NCI-H1417 (cell line): ENCODE data around the gene SMIM26.
"Not testable (repeated sequence)": the region's sequence is repeated elsewhere in the genome, so short reads cannot be mapped to it uniquely, and the experiment has no call there.

Experiments
- DNase-seq, 3 experiments: peaks; one replicate each; lab custom pipeline; 2025; lab: John Stamatoyannopoulos, UW

Gene SMIM26

GRCh38 chr20:18566892-18567738, at the start of gene SMIM26:
Gene SMIM26, plus strand, starts transcription at chr20:18567432. Its CDS starts 47 bp downstream, at chr20:18567479.
- peak; percentile 89 to 96 (median 95) for DNase-seq

DNA sequence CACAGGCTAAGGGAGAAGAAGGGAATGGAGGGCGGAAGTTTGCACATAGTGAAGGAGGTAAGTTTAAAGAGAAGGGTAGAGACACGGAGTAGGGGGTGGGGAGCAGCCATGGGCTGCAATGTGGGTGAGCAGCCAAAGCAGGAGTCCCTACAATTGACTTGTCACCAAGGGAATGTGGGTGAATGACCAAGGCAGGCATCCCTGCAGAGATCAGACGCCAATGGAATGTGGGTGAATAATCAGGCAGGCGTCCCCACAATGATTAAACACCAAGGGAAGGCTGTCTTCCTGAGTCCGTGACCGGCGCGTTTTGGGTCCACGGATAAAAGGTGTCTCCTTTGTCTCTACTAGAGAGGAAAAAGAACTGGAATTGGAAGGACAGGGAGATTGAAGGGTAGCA, 45.2 kb upstream of the SMIM26 start:
- DNase-seq: not testable (repeated sequence)

DNA sequence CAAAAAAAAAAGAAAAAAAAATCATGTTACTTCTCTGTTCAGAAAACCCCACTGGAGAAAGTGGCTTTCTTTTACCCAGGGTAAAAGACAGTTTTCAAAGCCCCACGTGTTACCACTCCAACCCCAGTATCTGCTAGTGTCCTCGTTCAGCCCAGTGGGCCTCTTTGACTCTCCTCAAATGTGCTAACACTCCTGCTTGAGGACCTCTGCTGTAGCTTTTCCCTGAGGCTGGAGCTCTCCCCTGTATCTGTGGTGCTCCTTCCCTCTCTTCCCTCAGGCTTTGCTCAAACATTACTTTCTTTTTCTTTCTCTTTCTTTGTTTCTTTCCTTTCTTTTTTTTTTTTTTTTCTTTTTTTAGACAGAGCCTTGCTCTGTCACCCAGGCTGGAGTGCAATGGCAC, 44.2 kb upstream of the SMIM26 start:
- DNase-seq: no peak

DNA sequence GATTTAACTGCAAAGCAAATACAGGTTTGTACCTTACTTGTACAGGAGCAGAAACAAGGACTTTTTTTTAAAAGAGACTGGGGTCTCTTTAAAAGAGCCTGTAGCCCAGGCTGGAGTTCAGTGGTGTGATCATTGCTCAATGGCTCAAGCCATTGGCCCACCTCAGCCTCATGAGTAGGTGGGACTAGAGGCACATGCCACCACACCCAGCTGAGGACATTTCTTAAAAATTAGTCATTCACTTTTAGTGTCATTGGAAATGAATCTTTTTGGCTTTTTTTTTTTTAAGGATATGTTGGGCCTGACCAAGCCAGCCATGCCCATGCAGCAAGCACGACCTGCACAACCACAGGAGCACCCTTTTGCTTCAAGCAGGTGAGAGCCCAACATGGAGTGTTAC, 42.6 kb upstream of the SMIM26 start:
- DNase-seq: no peak

DNA sequence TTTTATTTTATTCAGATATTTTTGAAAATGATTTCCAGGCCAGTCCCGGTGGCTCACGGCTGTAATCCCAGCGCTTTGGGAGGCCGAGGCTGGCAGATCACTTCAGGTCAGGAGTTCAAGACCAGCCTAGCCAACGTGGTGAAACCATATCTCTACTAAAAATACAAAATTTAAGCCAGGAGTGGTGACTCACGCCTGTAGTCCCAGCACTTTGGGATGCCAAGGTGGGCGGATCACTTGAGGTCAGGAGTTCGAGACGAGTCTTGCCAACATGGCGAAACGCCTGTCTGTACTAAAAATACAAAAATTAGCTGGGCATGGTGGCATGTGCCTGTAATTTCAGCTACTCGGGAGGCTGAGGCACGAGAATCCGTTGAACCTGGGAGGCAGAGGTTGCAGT, 40.5 kb upstream of the SMIM26 start:
- not testable (repeated sequence) for DNase-seq

- DNase-seq: no peak
These were observed 39.9 kb upstream of the SMIM26 start for GRCh38 chr20:18527339-18527738.

DNA sequence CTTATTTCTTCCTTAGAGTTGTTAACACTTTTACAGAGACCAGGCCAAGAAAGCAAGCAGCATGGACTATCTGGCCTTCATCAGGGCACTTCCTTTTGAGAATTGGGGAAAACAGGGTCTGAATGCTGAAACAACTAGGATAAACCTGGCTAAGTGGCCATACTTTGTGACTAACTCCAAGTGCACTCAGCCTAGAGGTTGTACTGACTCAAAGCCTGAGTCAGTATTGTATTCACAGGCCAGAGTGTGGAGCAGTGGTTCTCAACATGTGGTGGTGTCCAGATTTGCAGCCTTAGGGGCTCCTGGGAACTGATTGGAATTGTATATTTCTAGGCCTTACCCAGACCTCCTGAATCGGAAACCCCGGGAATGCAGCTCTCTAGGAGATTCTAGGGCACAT, 39.4 kb upstream of the SMIM26 start:
- DNase-seq: no peak

GRCh38 chr20:18529041-18529440, 38.2 kb upstream of the SMIM26 start:
- no peak for DNase-seq

DNA sequence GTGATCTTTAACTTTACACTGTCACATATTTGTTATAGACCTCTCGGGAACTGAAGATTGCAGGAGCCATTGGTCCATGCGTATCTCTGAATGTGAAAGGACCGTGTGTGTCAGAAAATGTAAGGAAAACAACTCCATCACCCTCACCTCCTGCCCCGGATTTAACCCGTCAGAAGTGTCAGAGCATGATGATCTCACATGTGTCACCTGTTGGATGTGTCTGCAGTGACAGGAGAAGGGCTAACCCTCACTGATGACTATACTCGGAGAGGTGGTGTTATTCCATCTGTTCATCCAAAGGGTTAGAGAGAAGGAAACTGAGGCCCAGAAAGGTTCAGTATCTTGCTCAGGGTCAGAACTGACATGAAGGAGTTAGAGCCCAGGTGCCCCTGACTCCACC, 34.6 kb upstream of the SMIM26 start:
- DNase-seq: no peak

GRCh38 chr20:18533491-18533890, 33.7 kb upstream of the SMIM26 start:
- DNase-seq: no peak

DNA sequence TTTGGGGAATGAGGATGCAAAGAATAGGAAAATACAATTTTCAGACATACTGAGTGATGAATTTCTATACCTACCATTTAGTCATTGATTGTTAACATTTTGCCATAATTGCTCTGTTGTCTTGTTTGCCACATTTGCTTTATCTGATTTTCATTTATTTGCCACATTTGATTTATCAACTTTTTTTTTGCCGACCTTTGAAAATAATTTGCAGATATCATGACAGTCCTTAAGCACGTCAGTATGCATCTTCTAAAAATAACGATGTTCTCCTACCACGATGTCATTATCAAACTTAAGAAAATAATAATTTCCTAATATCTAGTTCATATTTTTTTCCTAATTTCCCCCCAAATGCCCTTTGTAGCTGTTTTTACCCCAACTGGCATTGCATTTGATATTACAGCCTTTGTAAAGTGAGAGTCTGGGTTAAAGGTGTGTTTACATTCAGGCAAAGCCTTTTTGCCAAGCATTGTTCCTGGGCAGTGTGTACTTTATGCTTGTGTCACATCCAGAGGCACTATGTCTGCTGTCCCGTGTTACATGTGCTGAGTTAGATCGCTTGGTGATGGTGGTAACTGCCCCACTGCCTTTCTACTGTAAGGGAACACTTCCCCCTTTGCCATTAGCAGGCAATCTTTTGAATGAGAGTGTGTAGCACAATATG, 33.1 kb upstream of the SMIM26 start:
- DNase-seq: no peak

- no peak for DNase-seq
These were observed 29.6 kb upstream of the SMIM26 start for GRCh38 chr20:18537651-18538050.

DNA sequence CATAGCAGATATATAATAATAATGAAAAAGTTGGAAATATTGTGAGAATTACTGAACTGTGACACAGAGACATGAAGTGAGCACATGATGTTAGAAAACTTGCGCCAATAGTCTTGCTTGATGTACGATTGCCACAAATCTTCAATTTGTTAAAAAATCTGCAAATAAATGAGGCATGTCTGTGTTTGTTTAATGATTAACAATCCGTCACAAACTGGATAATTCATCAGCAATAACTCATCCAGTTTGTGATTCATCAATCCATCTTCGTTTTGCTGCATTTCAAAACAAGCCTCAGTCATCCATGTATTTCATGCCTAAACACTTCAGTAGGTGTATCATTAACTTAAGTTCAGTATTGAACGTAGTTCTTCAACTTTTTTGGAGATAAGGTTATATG, 25.5 kb upstream of the SMIM26 start:
- no peak for DNase-seq

- DNase-seq: no peak
These were observed 24.0 kb upstream of the SMIM26 start for GRCh38 chr20:18543216-18543615.

- DNase-seq: peak in 2 of 3 experiments; percentile 90 to 99
These were observed 23.3 kb upstream of the SMIM26 start for GRCh38 chr20:18543932-18544331.

DNA sequence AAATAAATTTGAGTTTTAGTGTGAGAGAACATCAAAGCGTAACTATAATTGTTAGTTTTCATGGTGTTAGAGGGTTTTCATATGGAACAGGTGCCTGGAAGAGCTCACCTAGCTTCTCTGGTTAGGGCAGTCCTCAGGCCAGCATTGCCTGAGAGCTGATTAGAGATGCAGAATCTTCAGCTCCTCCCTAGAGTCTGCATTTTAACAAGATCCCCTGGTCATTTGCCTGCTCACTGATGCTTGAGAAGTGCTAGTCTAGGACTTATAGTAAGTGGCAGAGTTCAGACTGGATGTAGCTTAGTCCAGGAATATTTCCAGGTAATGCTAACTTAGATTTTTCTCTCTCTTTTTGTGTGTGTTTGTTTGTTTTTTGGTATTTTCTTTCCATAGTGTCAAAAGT, 21.7 kb upstream of the SMIM26 start:
- DNase-seq: no peak

GRCh38 chr20:18548465-18548864, 18.8 kb upstream of the SMIM26 start:
- no peak for DNase-seq

- no peak for DNase-seq
These were observed 13.5 kb upstream of the SMIM26 start for GRCh38 chr20:18553746-18554145.

DNA sequence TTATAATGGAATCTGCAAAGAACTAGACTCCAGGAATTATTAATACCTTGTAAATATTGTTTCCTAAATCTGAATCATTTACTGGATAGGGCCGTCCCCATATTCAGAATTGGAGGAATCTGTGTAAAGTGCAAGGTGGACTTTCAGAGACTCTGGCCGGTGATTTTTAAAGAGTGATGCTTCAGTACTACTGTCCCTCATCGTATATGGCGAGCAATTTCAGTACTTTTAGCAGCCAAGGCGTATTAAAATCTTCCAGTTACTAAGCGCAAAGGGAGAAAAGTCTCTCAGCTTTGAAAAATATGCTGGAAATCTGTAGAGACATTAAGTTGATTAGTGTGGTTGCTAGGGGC, 483 bp downstream of the SMIM26 start:
- DNase-seq: no peak

GRCh38 chr20:18571009-18571408, 3.8 kb downstream of the SMIM26 start:
- DNase-seq: no peak

DNA sequence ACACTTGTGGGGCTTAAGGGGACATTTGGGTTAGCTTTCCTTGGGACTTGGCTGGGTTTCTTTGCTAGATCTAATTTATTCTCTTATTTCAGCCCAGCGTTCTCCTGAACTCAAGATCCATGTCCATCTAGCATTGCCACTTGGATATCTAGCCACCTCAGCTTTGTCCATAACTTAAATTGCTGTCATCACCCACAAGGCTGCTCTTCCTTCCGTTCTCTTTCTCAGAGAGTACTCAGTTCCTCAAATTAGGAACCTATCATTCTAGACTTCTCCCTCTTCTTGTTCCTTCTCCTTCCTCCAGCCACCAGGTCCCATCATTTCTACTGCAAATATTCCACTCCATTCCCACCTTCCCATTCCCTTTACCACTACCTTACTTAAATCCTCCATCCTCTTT, 4.3 kb downstream of the SMIM26 start:
- no peak for DNase-seq

- DNase-seq: no peak
These were observed 10.7 kb downstream of the SMIM26 start for GRCh38 chr20:18577942-18578341.

DNA sequence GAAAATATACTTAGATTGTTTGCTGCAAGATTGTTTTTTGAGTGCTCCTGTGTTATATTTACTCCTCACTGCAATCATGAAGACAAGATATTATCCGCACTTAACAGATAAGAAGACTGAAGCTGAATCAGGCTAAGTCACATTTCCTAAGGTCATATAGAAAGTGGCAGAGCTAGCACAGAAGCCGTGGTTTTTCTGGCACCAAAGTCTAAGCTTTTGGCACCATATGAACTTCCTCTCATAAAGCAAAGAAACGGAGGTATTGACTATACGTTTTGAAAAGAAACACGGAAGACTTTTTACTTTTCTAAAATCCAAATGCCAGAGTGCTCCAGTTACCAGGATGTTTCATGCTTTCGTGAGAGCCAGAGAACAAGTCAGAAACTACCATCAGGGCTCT, 11.3 kb downstream of the SMIM26 start:
- DNase-seq: no peak

DNA sequence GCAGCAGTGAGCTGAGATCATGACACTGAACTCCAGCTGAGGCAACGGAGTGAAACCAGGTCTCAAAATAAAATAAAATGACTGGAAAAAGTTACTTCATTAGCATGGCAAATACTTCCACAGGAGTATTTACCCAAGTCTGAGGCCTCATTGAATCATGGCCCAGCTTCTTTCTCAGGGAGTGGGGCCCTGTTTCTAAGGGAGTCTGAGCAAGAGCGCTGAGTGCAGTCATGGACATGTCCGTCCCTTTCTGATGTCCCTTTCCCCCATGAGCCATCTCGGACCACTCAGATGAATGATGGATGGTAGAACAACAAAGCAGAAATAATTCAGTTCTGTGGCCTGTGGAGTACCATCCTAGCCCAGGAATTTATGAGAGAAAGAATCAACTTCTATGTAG, 12.8 kb downstream of the SMIM26 start:
- DNase-seq: no peak
